Progenitor cell of endocrine pancreas (in vitro differentiated cells): Measurements from ENCODE around the gene HPS5. TPM values are rescaled to one million over a fixed set of nuclear protein-coding genes. Genes with fewer than 3 reads are reported as not detected.

Experiments
- DNase-seq: peaks from one replicate; pipeline ENCODE4 v3.0.0; 2021; ENCODE audit warnings: low spot score; ENCODE audit not compliant: unreplicated experiment
- H3K27ac Mint-ChIP-seq: 2 replicates; pipeline ENCODE4 v1.8.0; 2021; ENCODE audit warnings: mild to moderate bottlenecking, moderate library complexity, mixed read lengths
- H3K27me3 Mint-ChIP-seq: 2 replicates; pipeline ENCODE4 v1.8.0; 2021; ENCODE audit warnings: mixed read lengths
- H3K36me3 Mint-ChIP-seq: 2 replicates; pipeline ENCODE4 v1.8.0; 2022; ENCODE audit warnings: mixed read lengths; ENCODE audit not compliant: insufficient read depth
- H3K4me1 Mint-ChIP-seq: 2 replicates; pipeline ENCODE4 v1.8.0; 2021; ENCODE audit warnings: low read depth, mixed read lengths
- H3K4me3 Mint-ChIP-seq: 2 replicates; pipeline ENCODE4 v1.8.0; 2021; ENCODE audit warnings: low read depth, mild to moderate bottlenecking, moderate library complexity, mixed read lengths
- H3K9me3 Mint-ChIP-seq: 2 replicates; pipeline ENCODE4 v1.8.0; 2021; ENCODE audit warnings: low read depth, mixed read lengths
- total RNA-seq: library from RNA; stranded (reverse); gene quantifications from 2 replicates; pipeline ENCODE4 v1.2.1, GENCODE V29; 2021
- TF ChIP-seq, protein P1 (sequence below): fragments of 200-600 bp; sonication (generic); IDR thresholded peaks from one replicate; pipeline ENCODE4 v1.5.0; 2021; ENCODE audit warnings: antibody characterized with exemption, mild to moderate bottlenecking; ENCODE audit not compliant: unreplicated experiment

Gene HPS5
- total RNA-seq, 1 donor from 2014 or later, result 17.6 TPM

DNA sequence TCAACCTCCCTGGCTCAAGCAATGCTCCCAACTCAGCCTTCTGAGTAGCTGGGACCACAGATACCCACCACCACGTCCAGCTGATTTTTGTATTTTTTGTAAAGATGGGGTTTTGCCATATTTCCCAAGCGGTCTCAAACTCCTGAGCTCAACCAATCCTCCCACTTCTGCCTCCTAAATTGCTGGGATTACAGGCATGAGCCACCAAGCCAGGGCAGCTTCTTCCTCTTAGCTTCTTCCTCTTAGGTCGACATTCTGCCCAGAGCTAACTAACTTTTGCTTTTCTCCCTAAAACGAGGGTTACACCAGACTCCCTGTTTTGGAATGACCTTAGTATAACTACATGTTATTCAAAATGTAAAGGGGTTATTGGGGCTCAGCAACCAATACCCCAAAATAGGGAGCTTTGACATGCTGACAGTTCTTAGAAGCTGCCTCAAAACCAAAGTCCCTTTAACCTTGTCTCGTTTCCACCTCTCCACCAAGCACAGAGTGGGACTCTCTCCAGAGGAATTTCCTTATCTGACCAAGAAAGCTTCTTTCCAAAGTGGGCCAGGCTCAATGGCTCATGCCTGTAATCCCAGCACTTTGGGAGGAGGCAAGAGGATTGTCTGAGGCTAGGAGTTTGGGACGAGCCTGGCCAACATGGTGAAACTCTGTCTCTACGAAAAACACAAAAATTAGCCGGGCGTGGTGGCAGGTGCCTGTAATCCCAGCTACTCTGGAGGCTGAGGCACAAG is 7.0 kb downstream of the HPS5 start:
- Mint-ChIP-seq H3K4me1 (peaks cover 14% of the 10 kb centered on the region), H3K4me3 (no peak overlapping the region), H3K27ac (peak overlapping the region; percentile 64), H3K36me3 (peaks cover 4% of the 10 kb centered on the region), H3K9me3 (no peaks in the 10 kb centered on the region), H3K27me3 (no peaks in the 10 kb centered on the region)
- TF ChIP-seq, protein P1, sequence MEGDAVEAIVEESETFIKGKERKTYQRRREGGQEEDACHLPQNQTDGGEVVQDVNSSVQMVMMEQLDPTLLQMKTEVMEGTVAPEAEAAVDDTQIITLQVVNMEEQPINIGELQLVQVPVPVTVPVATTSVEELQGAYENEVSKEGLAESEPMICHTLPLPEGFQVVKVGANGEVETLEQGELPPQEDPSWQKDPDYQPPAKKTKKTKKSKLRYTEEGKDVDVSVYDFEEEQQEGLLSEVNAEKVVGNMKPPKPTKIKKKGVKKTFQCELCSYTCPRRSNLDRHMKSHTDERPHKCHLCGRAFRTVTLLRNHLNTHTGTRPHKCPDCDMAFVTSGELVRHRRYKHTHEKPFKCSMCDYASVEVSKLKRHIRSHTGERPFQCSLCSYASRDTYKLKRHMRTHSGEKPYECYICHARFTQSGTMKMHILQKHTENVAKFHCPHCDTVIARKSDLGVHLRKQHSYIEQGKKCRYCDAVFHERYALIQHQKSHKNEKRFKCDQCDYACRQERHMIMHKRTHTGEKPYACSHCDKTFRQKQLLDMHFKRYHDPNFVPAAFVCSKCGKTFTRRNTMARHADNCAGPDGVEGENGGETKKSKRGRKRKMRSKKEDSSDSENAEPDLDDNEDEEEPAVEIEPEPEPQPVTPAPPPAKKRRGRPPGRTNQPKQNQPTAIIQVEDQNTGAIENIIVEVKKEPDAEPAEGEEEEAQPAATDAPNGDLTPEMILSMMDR, result no peak
- DNase-seq, result no peak

DNA sequence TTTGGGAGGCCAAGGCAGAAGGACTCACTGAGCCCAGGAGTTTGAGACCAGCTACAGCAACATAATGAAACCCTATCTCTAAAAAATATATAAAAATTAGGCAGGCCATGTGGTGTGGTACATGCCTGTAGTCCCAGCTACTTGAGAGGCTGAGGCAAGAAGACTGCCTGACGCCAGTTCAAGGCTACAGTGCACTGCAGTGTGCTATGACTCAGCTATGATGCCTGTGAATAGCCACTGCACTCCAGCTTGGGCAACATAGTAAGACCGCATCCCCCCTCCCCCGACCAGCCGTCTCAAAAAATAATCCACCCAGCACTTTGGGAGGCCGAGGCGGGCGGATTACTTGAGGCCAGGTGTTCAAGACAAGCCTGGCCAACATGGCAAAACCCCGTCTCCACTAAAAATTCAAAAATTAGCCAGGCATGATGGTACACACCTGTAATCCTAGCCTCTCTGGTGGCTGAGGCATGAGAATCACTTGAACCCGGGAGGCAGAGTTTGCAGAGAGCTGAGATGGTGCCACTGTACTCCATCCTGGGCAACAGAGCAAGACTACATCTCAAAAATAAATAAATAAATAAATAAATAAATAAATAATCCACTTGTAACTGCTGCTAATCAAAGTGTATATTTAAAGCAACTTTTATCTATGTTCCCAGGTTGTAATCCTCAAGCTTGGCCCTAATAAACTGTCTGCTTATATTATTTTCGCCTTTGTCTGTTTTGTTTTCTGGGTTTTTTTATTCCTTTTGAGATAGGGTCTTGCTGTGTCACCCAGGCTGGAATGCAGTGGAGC is 7.8 kb downstream of the HPS5 start:
- Mint-ChIP-seq H3K27me3 (no peaks in the 10 kb centered on the region), H3K27ac (peak overlapping the region; percentile 76), H3K4me3 (no peak overlapping the region), H3K36me3 (peaks cover 4% of the 10 kb centered on the region), H3K9me3 (no peaks in the 10 kb centered on the region), H3K4me1 (peaks cover 9% of the 10 kb centered on the region)
- DNase-seq, result no peak
- TF ChIP-seq, protein P1, result no peak

DNA sequence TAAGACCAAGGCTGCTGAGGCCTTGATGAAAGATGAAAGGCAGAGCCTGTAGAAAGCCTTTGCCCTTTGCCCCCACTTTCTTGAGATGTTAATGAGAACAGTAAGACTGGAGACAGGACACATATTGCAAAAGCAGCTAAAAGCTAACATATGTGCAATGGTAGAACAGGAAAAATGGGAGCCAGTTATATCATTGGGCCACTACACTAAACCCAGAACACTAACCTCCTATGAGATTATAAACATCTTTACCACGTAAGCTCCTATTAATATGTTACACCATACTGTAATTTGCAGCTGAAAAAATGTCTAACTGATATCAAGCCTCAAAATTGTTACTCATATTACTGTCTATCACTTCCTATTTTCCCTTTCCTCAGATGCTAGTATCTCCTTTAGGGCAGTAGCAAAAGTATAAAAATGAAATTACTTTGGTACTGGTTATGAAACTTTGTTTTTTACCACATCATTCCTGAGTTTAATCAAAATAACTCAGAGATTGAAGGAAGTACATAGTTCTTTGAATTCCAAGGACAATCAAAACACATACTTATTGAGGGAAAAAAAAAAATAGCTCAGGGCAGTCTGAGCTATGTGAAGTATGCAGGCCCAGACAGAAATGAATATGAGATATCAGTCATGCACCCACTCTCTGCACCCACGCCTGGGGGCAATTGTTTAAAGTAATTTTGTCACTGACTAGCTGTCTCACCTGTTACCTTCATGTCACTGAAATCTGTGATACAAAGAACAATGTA is 9.1 kb downstream of the HPS5 start:
- TF ChIP-seq, protein P1, result no peak
- Mint-ChIP-seq H3K36me3 (peaks cover 7% of the 10 kb centered on the region), H3K27ac (no peak overlapping the region), H3K27me3 (no peaks in the 10 kb centered on the region), H3K9me3 (no peaks in the 10 kb centered on the region), H3K4me3 (no peak overlapping the region), H3K4me1 (no peaks in the 10 kb centered on the region)
- DNase-seq, result no peak

DNA sequence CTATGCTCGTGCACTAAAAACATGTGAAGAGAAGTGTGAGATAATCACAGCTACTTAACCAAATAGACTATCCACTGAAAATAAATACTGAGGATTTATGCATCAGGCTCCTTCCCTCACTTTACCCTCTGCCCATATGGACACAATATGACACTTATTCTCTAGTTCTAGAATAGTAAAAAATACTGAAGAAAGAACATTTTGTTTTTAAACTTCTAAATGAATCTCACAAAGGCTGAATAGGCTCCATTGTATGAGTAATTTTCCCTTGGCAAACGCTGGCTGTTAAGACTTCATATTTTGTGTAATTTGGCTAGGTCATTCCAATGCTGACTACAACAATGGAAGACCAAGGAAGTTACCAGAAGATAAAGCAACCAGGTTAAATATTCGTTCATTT is 9.9 kb downstream of the HPS5 start:
- DNase-seq, result no peak
- TF ChIP-seq, protein P1, result no peak
- Mint-ChIP-seq H3K4me1 (peaks cover 2% of the 10 kb centered on the region), H3K27me3 (no peaks in the 10 kb centered on the region), H3K9me3 (no peaks in the 10 kb centered on the region), H3K27ac (no peak overlapping the region), H3K36me3 (peaks cover 7% of the 10 kb centered on the region), H3K4me3 (no peak overlapping the region)

DNA sequence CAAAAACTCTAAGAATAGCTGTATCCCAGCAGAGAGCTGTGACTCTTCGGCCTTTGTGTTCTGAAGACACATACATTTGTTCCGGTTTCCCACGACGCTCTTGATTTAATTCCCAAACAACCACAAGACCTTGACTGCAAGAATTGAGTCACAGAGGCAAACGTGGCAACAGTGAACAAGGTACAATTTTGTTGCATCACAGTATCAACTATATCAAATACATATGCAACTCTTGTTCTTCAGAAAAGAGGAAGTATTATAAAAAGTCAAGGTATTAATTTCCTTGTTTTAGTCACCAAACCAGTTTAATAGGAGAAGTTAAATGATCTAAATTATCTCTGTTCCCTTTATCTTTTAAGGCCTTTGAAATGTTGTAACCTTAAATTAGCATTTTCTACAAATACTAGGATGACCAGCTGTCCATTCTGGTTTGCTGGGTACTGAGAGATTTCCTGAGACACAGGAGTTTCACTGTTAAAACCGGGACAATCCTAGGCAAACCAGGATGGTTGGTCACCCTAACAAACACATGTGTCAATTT is 11.1 kb downstream of the HPS5 start:
- TF ChIP-seq, protein P1, result no peak
- peaks cover 11% of the 10 kb centered on the region for H3K36me3 Mint-ChIP-seq

More for the DNA sequence above, 11.1 kb downstream of the HPS5 start:
- Mint-ChIP-seq H3K9me3 (no peaks in the 10 kb centered on the region), H3K4me1 (peaks cover 2% of the 10 kb centered on the region), H3K27me3 (no peaks in the 10 kb centered on the region), H3K4me3 (no peak overlapping the region), H3K27ac (no peak overlapping the region)
- DNase-seq, result no peak
